Measurements from ENCODE around the gene BIRC7.

- TF ChIP-seq POLR2AphosphoS5 (IDR thresholded peaks at IDR 0.05) (no peak), CTCF (IDR thresholded peaks at IDR 0.05 in 8 of 11, conservative IDR thresholded peaks at IDR 0.05 in 3 of 11) (no peak), POLR2A (IDR thresholded peaks at IDR 0.05) (no peak)
These were observed 28.8 kb downstream of the BIRC7 start for GRCh38 chr20:63264519-63264918.
